Measurements from ENCODE around the gene FOXK2.
A peak's percentile ranks its signal among the peaks of the same experiment; 100 is the strongest.

DNA sequence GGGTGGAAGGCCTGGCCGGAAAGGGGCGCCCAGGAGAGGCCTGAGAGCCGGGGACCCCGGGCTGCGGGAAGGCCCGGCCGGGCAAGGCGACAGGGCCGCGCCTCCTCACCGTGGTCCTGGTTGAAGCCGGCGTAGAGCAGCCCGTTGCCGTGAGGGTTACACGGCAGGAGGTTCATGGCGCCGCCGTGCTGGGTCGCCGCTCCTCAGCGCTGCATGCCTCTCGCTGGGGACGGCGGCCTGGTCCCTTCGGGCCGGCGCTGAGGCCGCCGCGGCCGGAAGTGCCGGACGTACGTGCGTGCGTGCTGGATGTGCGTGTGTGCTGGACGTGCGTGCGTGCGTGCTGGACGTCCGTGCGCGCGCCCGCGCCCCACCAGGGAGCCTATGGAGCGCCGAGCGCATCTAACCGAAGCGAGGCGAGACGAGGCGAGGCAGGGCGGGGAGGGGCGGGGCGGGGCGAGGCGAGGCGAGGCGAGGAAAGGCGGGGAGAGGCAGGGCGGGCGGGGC, 128.7 kb downstream of the FOXK2 start, which contains the start of gene WDR45B:
- TF ChIP-seq, protein P1, sequence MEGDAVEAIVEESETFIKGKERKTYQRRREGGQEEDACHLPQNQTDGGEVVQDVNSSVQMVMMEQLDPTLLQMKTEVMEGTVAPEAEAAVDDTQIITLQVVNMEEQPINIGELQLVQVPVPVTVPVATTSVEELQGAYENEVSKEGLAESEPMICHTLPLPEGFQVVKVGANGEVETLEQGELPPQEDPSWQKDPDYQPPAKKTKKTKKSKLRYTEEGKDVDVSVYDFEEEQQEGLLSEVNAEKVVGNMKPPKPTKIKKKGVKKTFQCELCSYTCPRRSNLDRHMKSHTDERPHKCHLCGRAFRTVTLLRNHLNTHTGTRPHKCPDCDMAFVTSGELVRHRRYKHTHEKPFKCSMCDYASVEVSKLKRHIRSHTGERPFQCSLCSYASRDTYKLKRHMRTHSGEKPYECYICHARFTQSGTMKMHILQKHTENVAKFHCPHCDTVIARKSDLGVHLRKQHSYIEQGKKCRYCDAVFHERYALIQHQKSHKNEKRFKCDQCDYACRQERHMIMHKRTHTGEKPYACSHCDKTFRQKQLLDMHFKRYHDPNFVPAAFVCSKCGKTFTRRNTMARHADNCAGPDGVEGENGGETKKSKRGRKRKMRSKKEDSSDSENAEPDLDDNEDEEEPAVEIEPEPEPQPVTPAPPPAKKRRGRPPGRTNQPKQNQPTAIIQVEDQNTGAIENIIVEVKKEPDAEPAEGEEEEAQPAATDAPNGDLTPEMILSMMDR (IDR thresholded peaks at IDR 0.05): no peak
- peak; percentile 96 to 97 for TF ChIP-seq POLR2A (IDR thresholded peaks at IDR 0.05)
